ENCODE data around the gene C5AR2. TPM values are rescaled to one million over a fixed set of nuclear protein-coding genes. Genes with fewer than 3 reads are reported as not detected.

The C5AR2 gene
- polyA plus RNA-seq, 1 experiment = not detected

DNA sequence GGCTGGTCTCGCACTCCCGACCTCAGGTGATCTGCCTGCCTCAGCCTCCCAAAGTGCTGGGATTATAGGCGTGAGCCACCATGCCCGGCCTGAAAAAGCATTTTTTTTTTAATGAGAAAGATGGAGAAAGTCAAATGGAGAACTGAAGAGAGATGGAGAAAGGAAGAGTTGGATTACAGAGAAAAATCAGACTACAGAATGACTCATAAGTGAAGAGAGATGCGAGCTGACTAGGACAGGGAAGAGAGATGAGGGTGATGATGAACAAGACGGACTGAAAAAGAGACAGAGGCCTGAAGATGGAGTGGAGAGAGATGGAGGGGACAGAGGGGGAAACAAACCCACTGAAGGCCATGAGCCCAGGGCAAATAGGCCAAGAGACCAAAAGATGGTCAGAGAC lies 18.7 kb downstream of the C5AR2 start:
- CTCF ChIA-PET = interaction anchor here (1.9 to 2.3 kb wide), 3 partner anchors 8 to 82 kb away, joined by 4 to 31 read pairs (median 28); no protein-coding TSS in a partner anchor
- Histone ChIP-seq H3K27me3 (ENCODE audit: control insufficient read depth, insufficient read depth, low read length) (no peaks in the 10 kb centered on the region), H3K27ac (ENCODE audit: low read depth, low read length) (no peak overlapping the region), H3K9me3 (ENCODE audit: control insufficient read depth, insufficient read depth, low read length) (no peaks in the 10 kb centered on the region; the same call in 1 of the 2 replicates), H3K4me3 (ENCODE audit: low read depth, low read length) (no peak overlapping the region)
- DNase-seq (ENCODE audit: low read depth, low spot score) = no peak
- TF ChIP-seq, protein P1, sequence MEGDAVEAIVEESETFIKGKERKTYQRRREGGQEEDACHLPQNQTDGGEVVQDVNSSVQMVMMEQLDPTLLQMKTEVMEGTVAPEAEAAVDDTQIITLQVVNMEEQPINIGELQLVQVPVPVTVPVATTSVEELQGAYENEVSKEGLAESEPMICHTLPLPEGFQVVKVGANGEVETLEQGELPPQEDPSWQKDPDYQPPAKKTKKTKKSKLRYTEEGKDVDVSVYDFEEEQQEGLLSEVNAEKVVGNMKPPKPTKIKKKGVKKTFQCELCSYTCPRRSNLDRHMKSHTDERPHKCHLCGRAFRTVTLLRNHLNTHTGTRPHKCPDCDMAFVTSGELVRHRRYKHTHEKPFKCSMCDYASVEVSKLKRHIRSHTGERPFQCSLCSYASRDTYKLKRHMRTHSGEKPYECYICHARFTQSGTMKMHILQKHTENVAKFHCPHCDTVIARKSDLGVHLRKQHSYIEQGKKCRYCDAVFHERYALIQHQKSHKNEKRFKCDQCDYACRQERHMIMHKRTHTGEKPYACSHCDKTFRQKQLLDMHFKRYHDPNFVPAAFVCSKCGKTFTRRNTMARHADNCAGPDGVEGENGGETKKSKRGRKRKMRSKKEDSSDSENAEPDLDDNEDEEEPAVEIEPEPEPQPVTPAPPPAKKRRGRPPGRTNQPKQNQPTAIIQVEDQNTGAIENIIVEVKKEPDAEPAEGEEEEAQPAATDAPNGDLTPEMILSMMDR (IDR thresholded peaks at IDR 0.05; ENCODE audit: low read depth, low read length) = no peak
- POLR2A ChIA-PET = interaction anchor here (0.6 kb wide), 1 partner anchor 45 kb away, joined by 4 read pairs; no protein-coding TSS in a partner anchor

DNA sequence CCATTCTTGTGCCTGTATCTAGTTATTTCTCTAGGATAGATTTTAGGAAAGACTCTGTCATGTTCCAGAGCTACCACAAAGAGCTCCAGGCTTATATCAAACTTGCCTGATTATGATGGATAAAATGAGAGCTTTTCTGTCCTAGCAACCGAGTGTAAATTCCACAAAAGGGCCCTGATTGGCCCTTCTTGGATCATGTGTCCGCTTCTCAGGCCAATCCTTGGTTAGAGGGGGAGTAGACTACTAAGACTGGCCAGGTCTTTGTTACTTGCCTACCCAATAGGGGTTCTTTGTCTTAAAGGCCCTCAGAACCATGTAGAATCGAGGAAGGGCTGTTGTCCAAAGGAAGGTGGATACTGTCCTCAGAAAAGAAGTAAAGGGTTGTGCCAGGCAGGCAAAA lies 19.6 kb downstream of the C5AR2 start:
- H3K27ac ChIP-seq (ENCODE audit: low read depth, low read length) = no peak overlapping the region
- no peaks in the 10 kb centered on the region for H3K27me3 ChIP-seq (ENCODE audit: control insufficient read depth, insufficient read depth, low read length)
- POLR2A ChIA-PET = no interaction called here
- H3K4me3 ChIP-seq (ENCODE audit: low read depth, low read length) = no peak overlapping the region
- no peak for DNase-seq (ENCODE audit: low read depth, low spot score)
- CTCF ChIA-PET = interaction anchor here (0.6 kb wide), 2 partner anchors 33 to 56 kb away, joined by 7 to 9 read pairs; no protein-coding TSS in a partner anchor
- no peaks in the 10 kb centered on the region; the same call in 1 of the 2 replicates for H3K9me3 ChIP-seq (ENCODE audit: control insufficient read depth, insufficient read depth, low read length)
- TF ChIP-seq, protein P1 (IDR thresholded peaks at IDR 0.05; ENCODE audit: low read depth, low read length) = no peak

DNA sequence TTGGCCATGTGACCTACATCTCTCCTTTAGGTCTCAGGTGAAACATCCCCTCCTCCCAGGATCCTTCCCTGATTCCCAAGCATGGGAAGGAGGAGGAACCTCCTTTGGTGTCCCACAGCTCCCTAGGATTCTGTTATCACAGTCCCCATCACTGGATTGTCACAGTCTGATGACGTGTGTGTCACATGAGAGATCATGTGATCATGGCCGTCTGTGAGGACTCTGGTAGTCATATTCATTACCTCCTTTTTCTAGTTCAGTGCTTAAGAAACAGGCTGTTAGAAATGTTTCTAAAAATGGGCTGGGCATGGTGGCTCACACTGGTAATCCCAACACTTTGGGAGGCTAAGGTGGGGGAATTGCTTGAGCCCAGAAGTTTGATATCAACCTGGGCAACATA lies 20.1 kb downstream of the C5AR2 start:
- POLR2A ChIA-PET = no interaction called here
- TF ChIP-seq, protein P1 (IDR thresholded peaks at IDR 0.05; ENCODE audit: low read depth, low read length) = no peak
- CTCF ChIA-PET = interaction anchor here (0.6 kb wide), 1 partner anchor 34 kb away, joined by 9 read pairs; no protein-coding TSS in a partner anchor
- Histone ChIP-seq H3K4me3 (ENCODE audit: low read depth, low read length) (no peak overlapping the region), H3K9me3 (ENCODE audit: control insufficient read depth, insufficient read depth, low read length) (no peaks in the 10 kb centered on the region; the same call in 1 of the 2 replicates), H3K27ac (ENCODE audit: low read depth, low read length) (no peak overlapping the region), H3K27me3 (ENCODE audit: control insufficient read depth, insufficient read depth, low read length) (no peaks in the 10 kb centered on the region)
- DNase-seq (ENCODE audit: low read depth, low spot score) = no peak

DNA sequence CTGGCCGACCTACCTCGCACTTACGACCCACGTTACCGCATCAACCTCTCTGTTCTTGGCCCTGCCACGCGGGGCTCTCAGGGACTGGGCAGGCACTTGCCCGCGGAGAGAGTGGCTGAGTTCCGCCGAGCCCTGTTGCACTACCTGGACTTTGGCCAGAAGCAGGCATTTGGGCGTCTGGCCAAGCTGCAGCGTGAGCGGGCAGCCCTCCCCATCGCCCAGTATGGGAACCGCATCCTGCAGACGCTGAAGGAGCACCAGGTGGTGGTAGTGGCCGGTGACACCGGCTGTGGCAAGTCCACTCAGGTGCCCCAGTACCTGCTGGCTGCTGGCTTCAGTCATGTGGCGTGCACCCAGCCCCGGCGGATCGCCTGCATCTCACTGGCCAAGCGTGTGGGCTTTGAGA lies 21.3 kb downstream of the C5AR2 start:
- POLR2A ChIA-PET = no interaction called here
- H3K27ac ChIP-seq (ENCODE audit: low read depth, low read length) = no peak overlapping the region
- H3K27me3 ChIP-seq (ENCODE audit: control insufficient read depth, insufficient read depth, low read length) = no peaks in the 10 kb centered on the region
- CTCF ChIA-PET = no interaction called here
- TF ChIP-seq, protein P1 (IDR thresholded peaks at IDR 0.05; ENCODE audit: low read depth, low read length) = no peak
- DNase-seq (ENCODE audit: low read depth, low spot score) = no peak
- H3K9me3 ChIP-seq (ENCODE audit: control insufficient read depth, insufficient read depth, low read length) = peaks cover 5% of the 10 kb centered on the region; the same call in 1 of the 2 replicates
- no peak overlapping the region for H3K4me3 ChIP-seq (ENCODE audit: low read depth, low read length)

DNA sequence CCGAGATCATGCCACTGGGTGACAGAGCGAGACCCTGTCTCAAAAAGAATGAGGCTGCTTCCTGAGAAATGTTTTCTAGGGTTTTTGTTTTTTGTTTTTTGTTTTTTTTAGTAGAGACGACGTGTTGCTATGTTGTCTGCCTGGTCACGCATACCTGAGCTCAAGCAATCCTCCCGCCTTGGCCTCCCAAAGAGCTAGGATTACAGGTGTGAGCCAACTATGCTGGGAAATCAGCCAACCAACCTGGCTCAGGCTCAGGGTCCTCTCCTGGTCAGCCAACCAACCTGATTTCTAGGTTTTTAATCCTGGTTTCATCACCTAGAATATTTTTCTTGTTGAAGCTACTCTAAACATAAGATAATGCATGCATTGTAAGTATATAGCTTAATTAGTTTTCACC lies 24.9 kb downstream of the C5AR2 start:
- no peak overlapping the region for H3K4me3 ChIP-seq (ENCODE audit: low read depth, low read length)
- POLR2A ChIA-PET = interaction anchor here (0.6 kb wide), 1 partner anchor 357 kb away, joined by 5 read pairs; no protein-coding TSS in a partner anchor
- no peak for DNase-seq (ENCODE audit: low read depth, low spot score)
- TF ChIP-seq, protein P1 (IDR thresholded peaks at IDR 0.05; ENCODE audit: low read depth, low read length) = no peak
- CTCF ChIA-PET = interaction anchor here (0.9 to 3.6 kb wide), 3 partner anchors 8 to 52 kb away, joined by 3 to 31 read pairs (median 3); partner anchors contain the start of gene DHX34
- H3K27me3 ChIP-seq (ENCODE audit: control insufficient read depth, insufficient read depth, low read length) = no peaks in the 10 kb centered on the region
- H3K27ac ChIP-seq (ENCODE audit: low read depth, low read length) = no peak overlapping the region
- H3K9me3 ChIP-seq (ENCODE audit: control insufficient read depth, insufficient read depth, low read length) = peaks cover 5% of the 10 kb centered on the region; the same call in 1 of the 2 replicates
